Measurements from ENCODE around the gene PRTFDC1.
A peak's percentile ranks its signal among the peaks of the same experiment; 100 is the strongest.

Gene PRTFDC1

GRCh38 chr10:24929904-24930303 is 22.5 kb downstream of the PRTFDC1 start:
- Histone ChIP-seq H3K9me2 (replicated peaks; ENCODE audit: control insufficient read depth, low read length) (no peaks in the 10 kb centered on the region), H3F3A (ENCODE audit: control insufficient read depth, insufficient read depth) (no peaks in the 10 kb centered on the region), H3K4me3 (ENCODE audit: low read length) (no peak overlapping the region), H3K27ac (ENCODE audit: low read depth, low read length) (no peak overlapping the region), H3K4me2 (ENCODE audit: low read length) (peak overlapping the region; percentile 14), H3K9me3 (ENCODE audit: control insufficient read depth, insufficient read depth, low read length) (no peaks in the 10 kb centered on the region), H3K4me1 (ENCODE audit: control insufficient read depth, low read length) (peaks cover 12% of the 10 kb centered on the region), H3K27me3 (ENCODE audit: control insufficient read depth, low read length) (peaks cover 3% of the 10 kb centered on the region; the same call in 1 of the 2 replicates), H4K20me1 (ENCODE audit: control insufficient read depth, insufficient read depth, low read depth, low read length) (no peaks in the 10 kb centered on the region), H3K79me2 (ENCODE audit: control insufficient read depth, low read length) (no peaks in the 10 kb centered on the region), H3K36me3 (ENCODE audit: control insufficient read depth, low read length) (no peaks in the 10 kb centered on the region)
- TF ChIP-seq CTCF (IDR thresholded peaks at IDR 0.05; ENCODE audit: low read depth, low read length, poor library complexity, severe bottlenecking) = no peak
- TF ChIP-seq EZH2phosphoT487 (IDR thresholded peaks at IDR 0.05; ENCODE audit: borderline replicate concordance, low read length) = no peak

DNA sequence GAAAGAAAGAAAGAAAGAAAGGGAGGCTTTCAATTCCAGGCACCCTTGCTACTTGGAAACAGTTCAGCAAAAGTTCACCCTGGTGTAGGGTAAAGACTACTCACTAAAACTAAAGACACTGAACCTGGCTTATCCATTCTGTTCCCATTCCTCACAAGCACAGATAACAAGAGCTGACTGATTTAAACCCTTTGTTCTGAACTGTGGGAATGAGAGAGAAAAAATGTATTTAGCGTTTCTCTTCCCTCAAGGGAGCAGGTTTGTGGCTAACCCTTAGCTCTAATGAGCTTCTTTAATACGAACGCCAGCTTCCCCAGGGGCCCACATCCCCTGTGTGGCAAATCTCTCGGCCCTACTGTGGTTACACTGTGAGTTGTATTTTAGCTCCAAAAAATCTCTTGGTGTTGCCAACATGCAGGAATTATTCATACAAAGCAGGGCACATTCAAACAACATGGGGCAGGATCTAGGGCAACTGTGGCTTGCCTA is 23.3 kb downstream of the PRTFDC1 start:
- H3K4me2 ChIP-seq (ENCODE audit: low read length) = no peak overlapping the region
- no peaks in the 10 kb centered on the region for H3K36me3 ChIP-seq (ENCODE audit: control insufficient read depth, low read length)
- no peaks in the 10 kb centered on the region for H3F3A ChIP-seq (ENCODE audit: control insufficient read depth, insufficient read depth)
- H3K9me3 ChIP-seq (ENCODE audit: control insufficient read depth, insufficient read depth, low read length) = no peaks in the 10 kb centered on the region
- peaks cover 12% of the 10 kb centered on the region for H3K4me1 ChIP-seq (ENCODE audit: control insufficient read depth, low read length)
- no peaks in the 10 kb centered on the region for H3K79me2 ChIP-seq (ENCODE audit: control insufficient read depth, low read length)
- no peak overlapping the region for H3K27ac ChIP-seq (ENCODE audit: low read depth, low read length)
- TF ChIP-seq EZH2phosphoT487 (IDR thresholded peaks at IDR 0.05; ENCODE audit: borderline replicate concordance, low read length) = no peak
- no peak for TF ChIP-seq CTCF (IDR thresholded peaks at IDR 0.05; ENCODE audit: low read depth, low read length, poor library complexity, severe bottlenecking)
- peaks cover 3% of the 10 kb centered on the region; the same call in 1 of the 2 replicates for H3K27me3 ChIP-seq (ENCODE audit: control insufficient read depth, low read length)
- no peaks in the 10 kb centered on the region for H4K20me1 ChIP-seq (ENCODE audit: control insufficient read depth, insufficient read depth, low read depth, low read length)
- no peak overlapping the region for H3K4me3 ChIP-seq (ENCODE audit: low read length)
- no peaks in the 10 kb centered on the region for H3K9me2 ChIP-seq (replicated peaks; ENCODE audit: control insufficient read depth, low read length)

DNA sequence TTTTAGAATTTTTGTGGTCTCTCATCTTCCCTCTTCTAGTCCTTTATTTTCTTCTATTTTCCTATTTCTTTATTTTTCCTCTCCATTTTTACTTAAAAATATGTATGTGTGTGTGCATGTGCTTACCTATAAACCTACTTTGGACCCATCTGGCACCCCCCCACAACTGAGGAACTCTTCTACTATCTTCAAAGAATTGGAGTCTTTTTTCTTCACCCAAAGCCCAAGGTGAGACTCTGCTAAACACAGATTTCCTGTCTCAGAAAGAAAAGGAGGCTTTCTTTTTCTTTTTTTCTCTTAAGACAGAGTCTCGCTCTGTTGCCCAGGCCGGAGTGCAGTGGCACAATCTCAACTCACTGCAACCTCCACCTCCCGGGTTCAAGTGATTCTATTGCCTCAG is 24.2 kb downstream of the PRTFDC1 start:
- peaks cover 3% of the 10 kb centered on the region; the same call in 1 of the 2 replicates for H3K27me3 ChIP-seq (ENCODE audit: control insufficient read depth, low read length)
- H4K20me1 ChIP-seq (ENCODE audit: control insufficient read depth, insufficient read depth, low read depth, low read length) = no peaks in the 10 kb centered on the region
- H3K79me2 ChIP-seq (ENCODE audit: control insufficient read depth, low read length) = no peaks in the 10 kb centered on the region
- no peaks in the 10 kb centered on the region for H3K36me3 ChIP-seq (ENCODE audit: control insufficient read depth, low read length)
- no peak overlapping the region for H3K27ac ChIP-seq (ENCODE audit: low read depth, low read length)
- TF ChIP-seq EZH2phosphoT487 (IDR thresholded peaks at IDR 0.05; ENCODE audit: borderline replicate concordance, low read length) (no peak), CTCF (IDR thresholded peaks at IDR 0.05; ENCODE audit: low read depth, low read length, poor library complexity, severe bottlenecking) (no peak)
- H3F3A ChIP-seq (ENCODE audit: control insufficient read depth, insufficient read depth) = no peaks in the 10 kb centered on the region
- no peak overlapping the region for H3K4me3 ChIP-seq (ENCODE audit: low read length)
- H3K9me3 ChIP-seq (ENCODE audit: control insufficient read depth, insufficient read depth, low read length) = no peaks in the 10 kb centered on the region
- no peak overlapping the region for H3K4me2 ChIP-seq (ENCODE audit: low read length)
- H3K9me2 ChIP-seq (replicated peaks; ENCODE audit: control insufficient read depth, low read length) = no peaks in the 10 kb centered on the region
- H3K4me1 ChIP-seq (ENCODE audit: control insufficient read depth, low read length) = peaks cover 12% of the 10 kb centered on the region

Measured in DOHH2 (cell line).